ENCODE results near the gene TIMM44. TPM values are rescaled to one million over a fixed set of nuclear protein-coding genes. Genes with fewer than 3 reads are reported as not detected.
"Not testable (repeated sequence)": the region's sequence is repeated elsewhere in the genome, so short reads cannot be mapped to it uniquely, and the experiment has no call there.

Gene TIMM44
- total and polyA plus RNA-seq, 7 donors = 33.0 to 80.1 (median 72.4) TPM

GRCh38 chr19:7894612-7895309, 48.7 kb downstream of the TIMM44 start:
- no peaks in the 10 kb centered on the region for H3K36me3 ChIP-seq
- no peak overlapping the region for H3K27ac ChIP-seq
- H3K4me1 ChIP-seq = no peaks in the 10 kb centered on the region

GRCh38 chr19:7893362-7894101, 49.9 kb downstream of the TIMM44 start:
- H3K27me3 ChIP-seq = peaks cover 3 to 52% (median 24%) of the 10 kb centered on the region in 3 donors
- DNase-seq = not testable (repeated sequence)

More at GRCh38 chr19:7894612-7895309, 48.7 kb downstream of the TIMM44 start:
- no peak for DNase-seq
- 27 to 52% methylated on average over 18 of the region's 18 CpGs for WGBS, 2 donors
- TF ChIP-seq EP300 (IDR thresholded peaks at IDR 0.05) = no peak
- intact Hi-C loops (cut with DNase I) = no loop called here
- no peak overlapping the region for H3K4me3 ChIP-seq
- H3K9me3 ChIP-seq = no peaks in the 10 kb centered on the region
- peaks cover 0 to 40% (median 22%) of the 10 kb centered on the region in 3 donors for H3K27me3 ChIP-seq

DNA sequence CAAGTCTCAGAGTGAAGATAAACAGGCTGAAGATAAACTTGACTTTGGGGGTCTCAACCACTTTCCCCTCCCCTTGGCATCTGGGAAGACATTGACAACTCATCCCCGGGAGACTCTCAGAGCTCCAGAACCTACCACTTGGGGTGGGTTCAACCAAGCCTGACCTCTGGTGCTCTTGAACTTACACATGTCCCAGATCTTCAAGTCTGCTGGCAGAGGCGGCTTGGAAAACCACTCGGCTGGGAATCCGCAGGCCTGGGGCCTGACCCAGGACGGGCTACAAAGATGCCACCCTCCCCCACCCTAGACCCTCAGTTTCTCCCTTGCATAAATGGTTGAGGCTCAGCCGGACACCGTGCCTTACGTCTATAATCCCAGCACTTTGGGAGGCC, 54.6 kb downstream of the TIMM44 start:
- peaks cover 0 to 8% (median 6%) of the 10 kb centered on the region in 4 donors for H3K4me1 ChIP-seq
- DNase-seq = no peak
- H3K4me3 ChIP-seq = peak overlapping the region in 3 of 4 donors; percentile 11 to 31 (median 26)
- intact Hi-C loops (cut with DNase I) = no loop called here
- 73 to 80% methylated on average over 8 of the region's 8 CpGs for WGBS, 2 donors
- no peaks in the 10 kb centered on the region for H3K36me3 ChIP-seq
- no peaks in the 10 kb centered on the region for H3K9me3 ChIP-seq
- H3K27me3 ChIP-seq = peaks cover 13 to 47% (median 23%) of the 10 kb centered on the region in 3 donors
- TF ChIP-seq EP300 (IDR thresholded peaks at IDR 0.05) = no peak
- TF ChIP-seq POLR2A (IDR thresholded peaks at IDR 0.05) = no peak
- TF ChIP-seq POLR2AphosphoS5 (IDR thresholded peaks at IDR 0.05) = no peak
- TF ChIP-seq CTCF (IDR thresholded peaks at IDR 0.05) = no peak
- no peak overlapping the region for H3K27ac ChIP-seq

More at GRCh38 chr19:7893362-7894101, 49.9 kb downstream of the TIMM44 start:
- intact Hi-C loops (cut with DNase I); H3K36me3 ChIP-seq; H3K27ac ChIP-seq; H3K9me3 ChIP-seq; H3K4me1 ChIP-seq; H3K4me3 ChIP-seq: not testable (repeated sequence)
- 82 to 90% methylated on average over 18 of the region's 18 CpGs for WGBS, 2 donors

DNA sequence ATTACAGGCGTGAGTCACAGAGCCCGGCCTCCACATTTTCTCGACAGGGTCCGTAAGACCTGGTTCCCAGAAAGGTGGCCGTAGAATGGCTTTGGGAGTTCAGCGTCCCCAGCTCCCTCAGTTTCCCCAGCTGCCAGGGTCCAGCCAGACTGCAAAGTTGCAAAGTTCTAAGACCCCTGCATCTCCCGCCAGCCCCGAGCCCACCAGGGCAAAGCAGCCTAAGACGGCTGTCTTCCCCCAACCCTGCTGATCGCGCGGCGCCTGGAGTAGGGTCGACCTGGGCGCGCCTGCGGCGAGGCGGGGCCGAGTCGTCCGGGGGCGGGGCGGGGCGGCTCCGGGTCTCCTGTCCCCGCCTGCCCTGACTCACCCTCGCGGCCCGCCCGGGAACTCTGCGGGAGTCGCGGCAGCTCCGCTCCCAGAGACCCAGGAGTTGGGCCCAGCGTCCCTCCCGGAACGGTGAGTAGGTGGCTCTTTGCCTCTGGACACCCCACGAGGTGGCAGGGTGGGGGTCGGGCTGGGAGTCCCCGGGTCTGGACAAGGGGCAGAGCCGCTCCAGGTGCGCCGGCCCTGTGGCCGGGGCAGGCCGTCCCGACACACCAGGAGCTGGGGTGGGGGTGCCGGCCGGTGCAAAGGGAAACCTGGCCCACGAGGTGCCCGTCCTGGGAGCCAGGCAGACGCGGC, 55.2 kb downstream of the TIMM44 start, which contains the start of gene LRRC8E:
Gene LRRC8E, plus strand, starts transcription at position 366 of the 681 bp plus-strand sequence. CDS start 7,094 bp downstream, outside the sequence.
- no peak for TF ChIP-seq POLR2AphosphoS5 (IDR thresholded peaks at IDR 0.05)
- no peak for TF ChIP-seq CTCF (IDR thresholded peaks at IDR 0.05)
- no peak for TF ChIP-seq EP300 (IDR thresholded peaks at IDR 0.05)
- TF ChIP-seq POLR2A (IDR thresholded peaks at IDR 0.05) = no peak
- Histone ChIP-seq H3K36me3 (no peaks in the 10 kb centered on the region), H3K9me3 (no peaks in the 10 kb centered on the region), H3K27ac (no peak within 1 kb of the TSS), H3K4me1 (peaks cover 0 to 8% (median 6%) of the 10 kb centered on the region in 4 donors), H3K27me3 (peaks cover 13 to 41% (median 18%) of the 10 kb centered on the region in 3 donors), H3K4me3 (peak within 1 kb of the TSS in 3 of 4 donors; percentile 11 to 31 (median 26))
- intact Hi-C loops (cut with DNase I) = no loop called here
- no peak for DNase-seq
- WGBS, 2 donors = 5 to 10% methylated on average over 53 of the region's 53 CpGs

DNA sequence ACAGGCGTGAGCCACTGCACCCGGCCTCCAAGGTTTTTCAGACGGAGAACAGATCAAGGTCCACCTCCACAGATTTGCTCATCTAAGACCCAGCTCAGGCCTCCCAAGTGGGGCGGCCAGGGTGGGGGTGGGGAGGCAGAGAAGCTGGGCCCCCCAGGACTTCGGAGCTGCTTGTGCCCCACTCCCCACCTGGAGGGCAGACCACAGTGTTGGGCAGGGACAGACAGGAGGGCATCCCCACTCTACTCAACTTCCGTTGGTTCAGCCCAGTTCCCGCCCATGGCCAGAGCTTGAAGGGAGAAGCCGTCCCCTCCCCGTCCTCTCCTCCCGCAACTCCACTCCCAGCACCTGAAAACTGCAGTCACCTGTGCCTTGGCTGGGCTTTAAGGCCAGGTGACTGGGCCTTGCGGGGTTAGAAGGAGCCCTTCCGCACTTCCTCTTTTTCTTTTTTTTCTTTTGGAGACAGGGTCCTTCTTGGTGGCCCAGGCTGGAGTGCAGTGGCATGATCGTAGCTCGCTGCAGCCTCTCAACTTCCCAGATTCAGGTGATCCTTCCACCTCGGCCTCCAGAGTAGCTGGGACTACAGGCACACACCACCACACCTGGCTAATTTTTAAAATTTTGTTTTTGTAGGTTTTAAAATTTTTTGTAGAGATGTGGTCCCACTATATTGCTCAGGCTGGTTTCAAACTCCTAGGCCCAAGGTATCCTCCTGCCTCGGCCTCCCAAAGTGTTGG, 55.9 kb downstream of the TIMM44 start:
- intact Hi-C loops (cut with DNase I) = no loop called here
- 50 to 74% methylated on average over 16 of the region's 16 CpGs for WGBS, 2 donors

More for the DNA sequence above, 55.9 kb downstream of the TIMM44 start:
- Histone ChIP-seq H3K9me3 (no peaks in the 10 kb centered on the region), H3K36me3 (no peaks in the 10 kb centered on the region), H3K4me1 (peaks cover 0 to 8% (median 6%) of the 10 kb centered on the region in 4 donors), H3K4me3 (no peak overlapping the region), H3K27me3 (peaks cover 13 to 35% (median 15%) of the 10 kb centered on the region in 3 donors), H3K27ac (no peak overlapping the region)
- DNase-seq = no peak
- TF ChIP-seq CTCF (IDR thresholded peaks at IDR 0.05) = no peak
- no peak for TF ChIP-seq POLR2AphosphoS5 (IDR thresholded peaks at IDR 0.05)
- TF ChIP-seq EP300 (IDR thresholded peaks at IDR 0.05) = no peak
- no peak for TF ChIP-seq POLR2A (IDR thresholded peaks at IDR 0.05)

Measured in sigmoid colon (tissue), 7 donors.